Lung microvascular endothelial cell (primary cell): ENCODE data around the gene RFX1. TPM values are rescaled to one million over a fixed set of nuclear protein-coding genes. Genes with fewer than 3 reads are reported as not detected.
"Not testable (repeated sequence)": the region's sequence is repeated elsewhere in the genome, so short reads cannot be mapped to it uniquely, and the experiment has no call there.

Source experiments
- DNase-seq, 2 donors: peaks; one replicate each; pipeline versions ENCODE4 v3.0.0 to v3.0.0-alpha.2; 2010; ENCODE audit warnings: low read depth in 2 of 2
- total RNA-seq: library from RNA; depleted of rRNA; stranded (reverse); fragments of >200 nt; gene quantifications from 2 replicates; pipeline ENCODE4 v1.2.1, GENCODE V29; 2014

The RFX1 gene
- total RNA-seq, 1 donor from 2014 or later, result 2.2 TPM

DNA sequence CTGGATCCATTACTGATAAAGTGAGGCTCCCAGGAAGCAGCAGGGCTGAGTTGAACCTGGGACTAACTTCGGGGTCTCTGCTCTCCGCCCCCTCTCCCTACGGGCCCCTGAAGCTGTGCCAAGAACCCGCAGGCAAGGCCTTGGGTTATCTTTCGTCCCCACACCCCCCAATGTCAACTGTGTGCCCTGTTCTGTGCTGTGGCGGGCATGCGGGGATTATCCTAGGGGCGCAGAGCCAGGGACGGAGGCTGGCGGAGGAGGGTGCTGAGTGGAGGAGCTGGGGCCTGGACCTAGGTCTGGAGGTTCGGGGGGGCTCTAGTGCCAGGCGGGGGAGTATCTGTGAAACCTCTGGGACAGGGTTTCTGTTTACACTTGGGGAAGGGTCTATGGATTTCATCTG, 26.4 kb downstream of the RFX1 start:
- no peak for DNase-seq

DNA sequence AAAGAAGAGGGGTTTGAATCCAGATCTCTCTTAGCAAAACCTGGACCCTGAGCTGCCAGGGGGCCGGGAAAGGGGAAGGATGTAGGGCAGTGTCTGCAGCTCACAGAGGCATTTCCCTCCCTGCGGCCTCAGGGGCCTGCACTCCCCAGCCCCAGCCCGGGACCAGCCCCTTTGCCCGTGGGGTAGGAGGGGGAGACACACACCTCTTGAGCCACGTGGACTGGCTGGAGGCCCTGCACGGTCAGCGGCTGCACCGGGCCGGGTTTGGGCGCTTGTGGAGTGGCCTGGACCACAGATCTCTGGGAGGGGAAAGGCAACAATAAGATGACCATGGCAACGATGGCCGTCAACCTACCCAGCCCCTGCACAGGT, 26.9 kb downstream of the RFX1 start:
- DNase-seq, result peak in 1 of 2 donors; percentile 19

DNA sequence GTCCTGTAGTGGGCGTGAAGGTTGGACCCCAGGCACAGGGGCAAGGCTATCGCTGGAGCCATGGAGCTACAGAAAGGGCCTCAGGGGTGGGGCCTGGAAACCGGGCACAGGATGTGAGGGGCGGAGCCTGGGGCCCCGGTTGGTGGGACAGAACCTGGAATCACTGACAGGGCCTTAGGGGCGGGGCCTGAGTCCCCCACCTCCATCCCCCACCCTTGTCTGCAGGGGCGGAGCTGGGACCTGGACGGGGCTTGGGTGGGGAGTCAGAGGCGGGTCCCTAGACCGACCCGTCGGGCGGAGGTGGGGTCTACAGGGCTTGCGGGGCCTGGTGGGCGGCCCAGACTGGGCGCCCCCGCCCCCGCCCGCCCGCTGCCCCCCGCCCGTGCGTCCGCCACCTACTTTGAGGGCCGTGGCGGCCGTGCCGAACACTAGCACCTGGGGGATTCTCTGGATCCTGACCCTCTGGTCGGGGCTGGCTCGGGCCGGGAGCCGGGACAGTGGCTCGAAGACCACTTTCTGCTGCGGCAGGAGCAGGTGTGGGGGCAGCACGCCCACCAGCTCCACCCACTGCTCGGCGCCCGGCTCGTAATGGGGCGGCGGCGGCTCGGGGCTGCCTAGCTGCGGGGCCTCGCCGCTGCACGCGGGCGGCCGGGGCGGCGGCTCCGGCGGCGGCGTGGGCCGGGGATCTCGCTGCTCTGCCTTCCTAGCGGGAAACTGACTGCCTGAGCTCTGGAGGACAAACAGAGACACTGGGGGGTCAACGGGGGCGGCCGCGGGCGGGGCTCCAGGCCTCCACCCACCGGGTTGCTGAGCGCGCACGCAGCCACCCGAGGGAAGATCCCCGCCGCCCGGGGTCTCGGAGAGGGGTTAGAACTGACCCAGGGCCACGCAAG, 27.5 kb downstream of the RFX1 start:
- DNase-seq, result peak; percentile 57 to 93

DNA sequence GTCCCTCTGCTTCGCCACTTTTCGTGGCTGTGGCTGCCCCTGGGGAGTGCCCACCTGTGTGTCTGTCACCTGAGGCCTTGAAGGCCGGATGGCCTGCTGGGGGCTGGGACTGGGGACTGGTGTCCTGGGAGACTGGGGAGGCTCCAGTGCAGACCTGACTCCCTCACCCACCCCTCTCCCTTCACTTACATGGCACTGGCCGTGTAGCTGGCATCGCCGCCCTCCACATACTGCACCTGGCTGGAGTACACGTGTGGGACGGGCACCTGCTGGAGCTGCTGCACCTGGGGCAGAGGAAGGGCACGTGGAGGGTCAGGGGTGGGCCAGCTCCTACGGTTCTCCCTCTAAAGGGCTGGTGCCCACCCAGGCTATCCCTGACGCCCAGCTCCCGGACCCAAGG, 28.3 kb downstream of the RFX1 start:
- no peak for DNase-seq

DNA sequence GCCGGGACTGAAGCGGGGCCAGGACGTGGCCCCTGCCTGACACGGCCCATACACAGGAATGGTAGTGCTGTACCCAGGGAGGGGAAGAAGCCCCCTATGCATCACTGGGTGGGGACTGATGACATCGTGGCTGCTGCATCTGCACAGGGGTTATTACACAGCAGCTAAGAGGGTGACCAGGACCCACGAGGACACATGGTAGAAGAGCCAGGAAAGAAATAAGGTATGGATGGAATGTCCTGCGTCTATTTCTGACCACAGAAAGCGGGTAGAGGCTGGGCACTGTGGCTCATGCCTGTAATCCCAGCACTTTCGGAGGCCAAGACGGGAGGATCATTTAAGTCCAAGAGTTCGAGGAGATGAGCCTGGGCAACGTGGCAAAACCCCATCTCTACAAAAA, 29.7 kb downstream of the RFX1 start:
- no peak for DNase-seq

DNA sequence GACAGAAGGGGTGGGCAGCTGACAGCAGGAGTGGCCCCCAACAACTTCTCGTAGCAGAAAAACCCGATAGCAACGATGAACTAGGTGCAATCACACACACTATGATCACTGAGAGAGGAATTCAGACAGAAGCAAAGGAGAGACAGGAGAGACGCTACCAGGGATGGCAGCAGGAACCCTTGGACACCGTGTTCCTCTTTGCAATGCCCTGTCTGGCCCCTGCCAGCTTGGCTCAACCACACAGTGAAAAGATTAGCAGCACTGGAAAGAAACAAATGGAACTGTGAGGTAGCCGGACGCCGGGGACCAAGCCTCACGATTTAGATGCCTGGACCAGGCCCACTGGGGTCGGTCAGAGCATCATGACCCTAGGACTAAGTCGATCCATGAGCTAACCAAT, 30.2 kb downstream of the RFX1 start:
- DNase-seq, result no peak

DNA sequence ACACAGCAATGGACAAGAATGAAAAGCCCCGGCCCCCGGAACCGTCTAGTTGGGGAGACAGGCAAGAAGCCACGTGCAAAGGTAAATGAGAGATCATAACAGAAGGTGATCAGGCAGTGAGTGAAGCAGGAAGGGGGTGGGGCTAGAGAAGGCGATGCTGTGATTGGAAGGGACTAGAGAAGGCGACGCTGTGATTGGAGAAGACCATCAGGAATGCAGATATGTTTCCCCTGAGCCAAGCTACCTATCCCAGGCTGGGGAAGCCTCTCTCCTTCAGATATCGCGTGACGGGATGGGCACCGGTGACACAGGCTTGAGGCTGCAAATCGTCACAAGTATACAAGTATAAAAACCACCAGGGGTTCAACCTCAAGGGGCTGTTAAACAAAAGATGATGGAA, 32.0 kb downstream of the RFX1 start:
- no peak for DNase-seq

DNA sequence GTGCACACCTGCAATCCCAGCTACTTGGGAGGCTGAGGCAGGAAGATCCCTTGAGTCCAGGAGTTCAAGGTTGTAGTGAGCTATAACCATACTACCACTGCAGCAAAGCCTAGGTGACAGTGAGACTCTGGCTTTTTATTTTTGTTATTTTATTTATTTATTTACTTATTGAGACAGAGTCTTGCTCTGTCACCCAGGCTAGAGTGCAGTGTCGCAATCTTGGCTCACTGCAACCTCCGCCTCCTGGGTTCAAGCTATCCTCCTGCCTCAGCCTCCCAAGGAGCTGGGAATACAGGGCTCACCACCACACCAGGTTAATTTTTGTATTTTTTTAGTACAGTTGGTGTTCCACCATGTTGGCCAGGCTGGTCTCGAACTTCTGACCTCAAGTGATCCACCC, 32.6 kb downstream of the RFX1 start:
- not testable (repeated sequence) for DNase-seq

DNA sequence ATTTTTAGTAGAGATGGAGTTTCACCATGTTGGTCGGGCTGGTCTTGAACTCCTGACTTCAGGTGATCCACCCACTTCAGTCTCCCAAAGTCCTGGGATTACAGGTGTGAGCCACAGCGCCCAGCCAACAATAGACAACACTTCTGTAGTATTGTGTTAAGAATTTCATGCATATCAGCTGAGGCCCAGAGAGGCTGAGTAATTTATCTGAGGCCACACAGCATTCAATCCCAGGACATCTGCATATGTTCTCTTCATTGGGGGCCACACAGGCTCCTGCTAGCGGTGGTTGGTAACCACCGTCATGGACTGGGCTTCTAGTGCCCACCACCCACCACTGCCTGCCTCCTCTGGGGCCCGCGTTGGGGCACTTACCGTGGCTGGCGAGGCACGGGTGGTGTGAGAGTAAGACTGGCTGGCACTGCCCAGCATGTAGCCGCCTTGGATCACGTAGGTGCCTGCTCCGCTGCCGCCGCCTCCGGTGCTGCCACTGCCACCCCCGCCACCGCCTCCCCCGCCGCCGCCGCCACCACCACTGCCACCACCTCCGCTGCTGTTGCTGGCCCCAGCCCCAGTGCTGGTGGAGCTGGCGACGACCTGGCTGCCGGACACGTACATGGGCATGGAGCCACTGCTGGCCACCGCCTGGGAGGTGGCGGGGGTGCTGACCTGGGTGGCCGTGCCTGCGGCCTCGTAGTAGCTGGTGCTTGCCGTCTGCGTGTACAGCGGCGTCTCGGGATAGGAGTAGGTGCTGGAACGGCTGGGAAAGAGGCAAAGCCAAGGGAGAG, 33.6 kb downstream of the RFX1 start:
- DNase-seq, result no peak

DNA sequence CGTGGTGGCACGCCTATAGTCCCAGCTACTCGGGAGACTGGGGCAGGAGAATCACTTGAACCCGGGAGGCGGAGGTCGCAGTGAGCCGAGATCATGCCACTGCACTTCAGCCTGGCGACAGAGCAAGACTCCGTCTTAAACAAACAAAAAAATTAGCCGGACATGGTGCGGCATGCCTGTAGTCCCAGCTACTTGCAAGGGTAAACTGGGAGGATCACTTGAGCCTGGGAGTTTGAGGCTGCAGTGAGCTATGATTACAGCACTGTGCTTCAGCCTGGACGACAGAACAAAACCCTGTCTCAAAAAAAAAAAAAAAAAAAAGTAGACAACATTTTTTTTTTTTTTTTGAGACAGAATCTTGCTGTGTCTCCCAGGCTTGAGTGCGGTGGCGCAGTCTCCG, 34.3 kb downstream of the RFX1 start:
- DNase-seq, result not testable (repeated sequence)

DNA sequence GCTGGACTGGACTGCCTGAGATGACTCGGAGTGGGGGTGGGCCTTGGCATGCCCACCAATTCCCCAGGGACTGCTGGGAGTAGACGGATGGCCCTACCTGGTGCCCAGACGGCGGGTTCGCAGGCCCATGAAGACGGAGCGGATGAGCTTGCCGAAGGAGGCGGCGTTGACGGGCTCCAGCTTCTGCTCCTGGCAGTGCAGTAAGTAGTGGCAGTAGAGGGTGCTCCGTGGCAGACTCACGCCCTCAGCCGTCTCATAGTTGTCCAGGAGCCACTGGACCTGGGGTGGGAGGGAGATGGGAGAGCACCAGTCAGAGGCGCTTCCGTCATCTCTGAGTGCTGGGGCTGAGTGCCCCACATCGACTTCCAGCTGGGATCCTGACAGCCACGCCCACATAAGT, 36.2 kb downstream of the RFX1 start:
- no peak for DNase-seq

DNA sequence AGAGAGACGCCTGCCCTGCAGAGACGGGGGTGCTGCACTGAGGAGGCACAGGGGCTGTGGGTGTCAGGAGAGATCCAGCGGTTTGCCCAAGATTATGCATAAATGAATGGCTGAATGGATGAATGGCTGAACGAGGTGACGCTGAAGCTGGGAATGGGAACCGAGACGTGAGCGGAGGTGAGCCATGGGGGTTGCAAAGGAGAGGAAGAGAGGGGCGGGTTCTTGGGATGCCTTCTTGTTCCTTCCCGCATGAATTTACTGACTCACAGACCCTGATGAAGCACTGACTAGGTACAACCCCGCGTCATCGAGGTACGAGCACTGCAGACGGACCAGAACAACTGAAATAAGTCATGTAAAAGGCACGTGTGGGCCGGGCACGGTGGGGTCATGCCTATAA, 37.1 kb downstream of the RFX1 start:
- no peak for DNase-seq

DNA sequence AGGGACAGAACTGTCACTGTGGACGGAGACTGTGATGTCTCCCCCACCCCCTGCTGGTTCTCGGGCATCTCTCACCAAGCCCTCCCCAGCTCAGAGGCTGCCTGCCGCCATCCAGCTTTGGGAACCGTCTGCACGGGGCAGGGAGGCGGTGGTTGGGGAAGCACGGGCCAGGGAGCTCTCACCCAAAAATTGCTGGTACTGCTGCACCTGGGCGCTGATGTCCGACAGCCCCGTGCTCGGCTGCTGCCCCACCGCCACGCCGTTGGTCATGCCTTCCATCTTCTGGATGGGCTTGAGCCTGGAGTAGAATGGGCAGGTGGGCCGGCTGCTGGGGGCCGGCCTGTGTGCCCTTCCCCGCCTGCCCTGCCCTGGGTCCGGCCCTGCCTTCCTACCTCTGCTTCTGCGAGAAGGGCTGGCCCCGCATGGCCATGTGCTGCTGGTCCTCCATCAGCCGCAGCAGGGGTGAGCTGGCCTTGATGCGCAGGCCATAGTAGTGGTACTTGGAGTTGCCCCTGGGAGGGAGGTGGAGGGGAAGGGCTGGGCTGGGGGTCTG, 37.7 kb downstream of the RFX1 start:
- no peak for DNase-seq

DNA sequence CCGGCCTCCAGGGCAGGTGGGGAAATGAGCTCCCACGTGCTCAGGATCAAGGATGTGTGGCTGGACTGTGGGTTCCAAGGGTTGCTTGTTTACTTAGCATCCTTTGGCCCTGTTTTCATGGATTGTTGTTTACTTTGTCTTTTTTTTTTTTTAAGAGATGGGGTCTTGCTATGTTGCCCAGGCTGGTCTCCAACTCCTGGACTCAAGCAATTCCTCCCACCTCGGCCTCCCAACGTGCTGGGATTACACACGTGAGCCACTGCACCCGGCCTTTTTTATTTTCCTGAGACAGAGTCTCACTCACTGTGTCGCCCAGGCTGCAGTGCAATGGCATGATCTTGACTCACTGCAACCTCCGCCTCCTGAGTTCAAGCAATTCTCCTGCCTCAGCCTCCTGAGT, 38.9 kb downstream of the RFX1 start:
- DNase-seq, result not testable (repeated sequence)

DNA sequence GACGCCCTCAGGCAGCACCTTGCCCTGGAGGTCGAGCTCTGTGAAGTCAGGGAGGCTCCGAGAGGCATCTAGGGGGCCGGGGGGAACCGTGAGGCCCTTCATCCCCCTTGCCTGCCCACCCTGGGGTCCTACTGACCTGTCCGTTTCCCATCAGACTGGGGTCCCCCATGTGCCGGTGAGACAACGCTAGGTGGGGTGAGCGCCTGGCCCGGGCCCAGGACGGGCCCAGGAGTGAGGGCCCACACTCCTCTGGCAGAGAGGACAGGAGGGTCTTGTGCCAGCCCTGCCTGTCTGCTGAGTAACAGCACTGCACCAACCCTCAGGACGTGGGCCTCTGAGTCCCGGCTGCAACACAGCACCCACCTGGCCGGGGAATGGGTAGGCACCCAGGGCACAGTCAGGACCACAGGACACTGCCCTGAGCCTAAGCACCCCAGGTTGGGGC, 39.4 kb downstream of the RFX1 start:
- no peak for DNase-seq

DNA sequence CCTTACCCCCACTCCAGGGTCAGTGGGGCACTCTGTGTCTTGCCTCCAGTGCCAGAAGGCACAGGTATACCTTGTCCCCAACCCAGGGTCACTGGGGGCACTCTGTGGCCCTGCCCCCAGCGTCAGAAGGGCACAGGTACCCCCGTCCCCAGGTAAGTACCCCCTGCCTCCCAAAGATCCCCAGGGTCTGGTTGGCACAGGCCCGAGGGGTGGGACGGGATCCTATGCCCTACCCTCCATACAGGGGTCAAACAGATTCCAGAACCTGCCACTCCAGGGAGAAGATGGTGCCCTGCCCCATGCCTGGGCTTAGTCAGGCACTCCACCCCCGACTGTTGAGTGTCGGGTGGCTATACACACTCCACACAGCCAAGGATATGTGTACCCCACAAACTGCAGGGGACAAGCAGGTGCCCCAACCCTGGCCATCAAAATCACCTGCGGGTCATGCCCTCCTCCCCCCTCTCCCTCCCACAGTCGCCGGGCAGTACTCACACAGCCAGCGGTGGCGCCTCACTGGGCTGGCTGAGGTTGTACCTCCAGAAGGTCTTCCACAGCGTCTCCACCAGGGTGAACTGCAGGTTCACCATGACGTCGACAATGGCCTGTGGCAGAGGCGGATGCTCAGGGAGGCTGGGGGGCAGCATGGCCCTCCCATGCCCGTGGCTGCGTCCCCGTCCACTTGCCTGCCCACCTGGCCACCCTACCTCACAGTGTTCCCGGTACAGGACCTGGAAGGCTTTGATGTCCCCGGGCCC, 40.0 kb downstream of the RFX1 start:
- DNase-seq, result no peak

DNA sequence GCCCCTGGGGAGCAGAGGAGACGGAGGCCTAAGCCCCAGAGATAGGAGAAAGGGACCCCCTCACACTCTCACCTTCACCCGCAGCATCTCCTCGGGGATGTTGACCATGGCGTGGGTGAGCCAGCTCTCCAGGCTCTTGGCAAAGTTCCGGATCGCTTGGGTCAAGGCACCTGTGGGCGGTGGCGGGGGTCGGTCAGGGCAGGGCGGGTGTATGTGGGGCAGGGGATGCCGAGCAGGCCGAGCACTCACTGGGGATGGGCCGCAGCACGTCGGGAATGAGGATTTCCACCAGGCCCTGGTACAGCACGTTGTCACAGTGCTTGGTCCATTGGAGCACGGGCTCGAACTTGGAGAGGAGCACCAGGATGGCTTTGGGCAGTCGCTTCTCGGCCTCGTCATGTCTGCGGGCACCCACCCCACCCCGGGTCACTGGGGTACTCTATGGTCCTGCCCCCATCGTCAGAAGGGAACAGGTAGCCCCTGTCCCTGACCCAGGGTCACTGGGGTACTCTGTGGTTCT, 40.7 kb downstream of the RFX1 start:
- DNase-seq, result no peak

DNA sequence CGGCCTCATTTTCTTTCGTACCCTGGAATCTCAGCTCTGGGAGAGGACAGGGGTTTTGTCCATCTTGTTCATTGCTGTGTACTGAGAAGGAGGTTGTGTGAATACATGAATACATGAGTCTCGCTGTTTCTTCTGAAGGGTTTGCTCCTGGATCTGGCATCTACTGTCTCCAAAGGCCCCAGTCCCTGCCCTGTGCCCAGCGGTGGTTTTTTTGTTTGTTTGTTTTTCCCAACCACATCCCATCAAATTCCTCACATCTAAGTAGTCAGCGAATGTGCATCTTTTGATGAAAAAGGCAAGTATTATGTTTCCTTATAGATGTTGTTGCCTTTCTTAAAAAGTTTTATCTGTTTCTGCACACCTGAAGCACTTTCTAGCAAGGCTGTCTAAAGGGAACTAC, 41.3 kb downstream of the RFX1 start:
- no peak for DNase-seq

DNA sequence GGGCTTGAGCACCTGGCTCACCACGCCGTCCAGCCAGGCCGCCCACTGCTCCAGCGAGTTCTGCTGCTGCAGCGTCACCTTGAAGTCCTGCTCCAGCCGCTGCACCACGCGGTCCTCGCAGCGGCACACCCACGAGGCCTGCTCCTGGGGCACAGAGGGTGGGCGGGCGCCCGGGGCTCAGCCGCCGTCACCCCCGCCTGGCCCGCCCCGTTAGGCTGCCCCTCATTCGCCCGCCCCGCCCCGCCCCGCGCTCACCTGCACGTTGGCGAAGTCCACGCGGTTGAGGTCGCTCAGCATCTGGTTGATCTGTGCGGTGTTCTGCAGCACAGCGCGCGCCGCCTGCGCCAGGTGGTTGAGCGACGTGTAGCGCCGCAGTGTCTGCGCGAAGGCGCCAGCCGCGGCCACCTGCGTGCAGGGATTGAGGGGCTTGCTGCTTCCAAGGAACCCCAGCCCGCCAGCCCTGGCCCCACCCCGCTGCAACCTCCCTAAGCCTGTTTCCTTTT, 42.5 kb downstream of the RFX1 start:
- no peak for DNase-seq

DNA sequence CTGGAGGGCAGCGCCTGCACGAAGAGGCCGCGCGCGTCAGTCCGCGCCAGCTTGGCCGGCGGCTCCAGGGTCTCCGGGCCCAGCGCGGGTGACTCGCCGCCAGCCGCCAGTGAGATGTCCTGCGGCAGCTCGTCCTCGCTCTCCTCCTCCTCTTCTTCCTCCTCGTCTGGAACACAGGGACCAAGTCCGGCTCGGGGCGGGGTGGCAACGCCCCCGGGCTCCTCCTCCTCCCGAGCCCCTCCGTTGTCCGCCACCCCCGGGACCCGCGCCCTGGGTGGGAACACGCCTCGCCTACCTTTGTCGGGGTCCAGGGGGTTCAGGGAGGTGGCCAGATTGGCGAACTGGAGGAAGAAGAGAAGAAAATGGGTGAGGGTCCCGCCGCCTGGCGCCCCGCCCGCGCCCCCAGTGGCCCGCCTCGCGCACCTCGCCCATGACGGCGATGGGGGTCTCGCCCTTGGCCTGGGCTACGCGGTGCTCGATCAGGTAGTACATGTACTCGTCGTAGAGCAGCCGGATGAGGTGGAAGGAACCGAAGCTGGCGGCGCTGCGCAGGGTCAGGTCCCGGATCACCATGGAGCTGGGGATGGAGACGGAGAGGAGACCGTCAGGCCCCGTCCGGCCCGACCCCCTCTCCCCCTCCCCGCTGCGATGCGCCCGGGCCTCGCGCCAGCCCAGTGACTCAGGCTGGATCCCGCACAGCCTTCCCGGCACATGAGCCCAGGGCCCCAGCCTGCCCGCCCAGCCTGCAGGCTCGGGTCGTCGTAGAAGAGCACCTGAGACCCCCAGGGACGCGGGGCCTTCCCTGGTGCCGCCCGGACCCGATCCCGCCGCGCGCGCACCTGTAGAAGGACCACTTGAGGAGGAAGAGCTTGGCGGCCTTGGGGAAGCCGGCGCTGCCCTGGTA, 43.2 kb downstream of the RFX1 start:
- DNase-seq, result no peak
